IPS-15b (cell line): ENCODE measurements around the gene QTRT2.
A peak's percentile ranks its signal among the peaks of the same experiment; 100 is the strongest.

Source experiments
- H3K27me3 ChIP-seq: one replicate; pipeline ENCODE4 v1.6.1; 2013; ENCODE audit warnings: low read length; ENCODE audit not compliant: control insufficient read depth, insufficient read depth
- H3K36me3 ChIP-seq: one replicate; pipeline ENCODE4 v1.6.1; 2013; ENCODE audit warnings: low read length; ENCODE audit not compliant: control insufficient read depth, insufficient read depth
- H3K4me1 ChIP-seq: one replicate; pipeline ENCODE4 v1.6.1; 2013; ENCODE audit warnings: mild to moderate bottlenecking, low read length; ENCODE audit not compliant: control insufficient read depth, insufficient read depth
- H3K4me3 ChIP-seq: one replicate; pipeline ENCODE4 v1.5.1; 2013; ENCODE audit warnings: low read depth, low read length
- H3K9ac ChIP-seq: one replicate; pipeline ENCODE4 v1.6.1; 2013; ENCODE audit warnings: low read depth, mild to moderate bottlenecking, low read length
- H3K9me3 ChIP-seq: one replicate; pipeline ENCODE4 v1.6.1; 2013; ENCODE audit warnings: mild to moderate bottlenecking, low read length; ENCODE audit not compliant: control insufficient read depth, insufficient read depth

The QTRT2 gene

DNA sequence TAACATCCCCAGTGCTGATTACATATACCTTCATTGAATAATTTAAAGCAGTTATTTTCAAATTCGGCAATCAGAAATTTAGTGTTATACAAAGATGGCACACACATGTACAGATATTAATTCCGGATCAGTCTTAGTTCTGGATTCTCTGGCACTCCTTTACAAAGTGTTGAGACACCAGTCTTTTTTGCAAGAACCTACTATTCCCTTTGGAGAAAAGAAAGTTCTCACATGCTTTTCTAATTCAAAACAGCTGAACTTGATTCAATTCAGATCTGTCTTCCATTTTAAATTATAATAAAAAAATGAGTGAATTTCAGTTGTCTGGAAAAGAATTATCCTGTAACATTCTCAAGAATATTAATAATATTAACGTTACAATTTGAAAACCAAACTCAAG lies 20.6 kb upstream of the QTRT2 start:
- H3K4me3 ChIP-seq: no peak overlapping the region

DNA sequence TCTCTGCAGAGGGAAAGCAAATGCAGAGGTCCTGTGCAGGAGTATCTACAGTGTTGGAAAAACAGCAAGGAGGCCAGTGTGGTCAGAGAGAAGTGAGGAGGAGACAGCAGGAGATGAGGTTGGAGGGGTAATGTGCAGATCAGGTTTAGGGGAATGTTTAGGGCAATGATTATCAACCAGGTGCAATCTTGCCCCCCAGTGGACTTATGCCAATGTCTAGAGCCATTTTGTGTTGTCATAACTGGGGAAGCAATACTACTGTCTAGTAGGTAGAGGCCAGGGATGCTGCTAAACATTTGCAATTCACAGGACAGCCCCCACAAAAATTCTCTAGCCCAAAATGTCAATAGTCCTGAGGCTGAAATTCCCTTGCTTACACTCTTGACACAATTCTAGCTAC lies 13.3 kb upstream of the QTRT2 start:
- Histone ChIP-seq H3K4me3 (no peak overlapping the region), H3K27me3 (no peaks in the 10 kb centered on the region), H3K9ac (no peak overlapping the region), H3K9me3 (no peaks in the 10 kb centered on the region), H3K4me1 (no peaks in the 10 kb centered on the region), H3K36me3 (no peaks in the 10 kb centered on the region)

More for the DNA sequence above, 20.6 kb upstream of the QTRT2 start:
- Histone ChIP-seq H3K9ac (no peak overlapping the region), H3K36me3 (no peaks in the 10 kb centered on the region), H3K4me1 (no peaks in the 10 kb centered on the region), H3K27me3 (no peaks in the 10 kb centered on the region), H3K9me3 (no peaks in the 10 kb centered on the region)

DNA sequence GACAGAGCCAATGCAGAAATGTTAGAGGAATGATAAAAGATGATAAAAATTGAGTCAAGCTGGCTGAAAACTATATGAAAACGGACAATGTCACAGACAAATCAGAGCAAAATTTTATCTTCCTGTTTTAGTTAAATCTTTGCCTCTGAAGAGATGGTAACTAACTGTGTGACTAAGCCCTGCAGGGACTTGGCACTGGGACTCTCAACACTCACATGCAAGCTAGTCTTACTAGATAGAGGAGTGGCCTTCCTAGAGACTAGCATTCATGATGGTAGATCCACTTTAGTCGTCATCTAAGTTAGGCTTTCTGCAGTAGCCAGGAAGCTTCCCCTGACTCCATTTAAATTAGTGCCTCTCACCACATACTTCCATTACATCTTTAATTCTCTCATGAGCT lies 4.3 kb upstream of the QTRT2 start:
- no peaks in the 10 kb centered on the region for H3K9me3 ChIP-seq
- no peaks in the 10 kb centered on the region for H3K4me1 ChIP-seq
- H3K36me3 ChIP-seq: no peaks in the 10 kb centered on the region
- H3K9ac ChIP-seq: no peak overlapping the region
- H3K4me3 ChIP-seq: no peak overlapping the region
- no peaks in the 10 kb centered on the region for H3K27me3 ChIP-seq

DNA sequence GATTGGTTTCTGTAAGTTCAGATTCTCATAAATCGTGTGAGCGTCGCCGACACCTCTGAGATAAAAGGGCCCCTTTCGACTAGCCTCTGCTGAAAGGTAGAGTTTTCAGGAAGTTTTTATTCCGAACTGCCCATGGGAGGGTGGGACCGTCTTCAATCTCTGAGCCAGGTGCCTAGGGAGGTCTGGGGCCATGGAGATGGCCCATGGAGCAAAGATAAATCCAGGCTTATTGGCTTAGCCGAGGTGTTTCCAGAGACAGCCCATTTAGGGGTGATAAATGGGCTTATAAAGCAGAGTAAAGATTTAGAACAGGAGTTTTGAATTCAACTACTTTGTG lies 442 bp downstream of the QTRT2 start:
- H3K4me1 ChIP-seq: peaks cover 3% of the 10 kb centered on the region
- H3K27me3 ChIP-seq: no peaks in the 10 kb centered on the region
- H3K9ac ChIP-seq: peak overlapping the region; percentile 47
- H3K4me3 ChIP-seq: peak overlapping the region; percentile 72
- H3K36me3 ChIP-seq: no peaks in the 10 kb centered on the region
- H3K9me3 ChIP-seq: no peaks in the 10 kb centered on the region

DNA sequence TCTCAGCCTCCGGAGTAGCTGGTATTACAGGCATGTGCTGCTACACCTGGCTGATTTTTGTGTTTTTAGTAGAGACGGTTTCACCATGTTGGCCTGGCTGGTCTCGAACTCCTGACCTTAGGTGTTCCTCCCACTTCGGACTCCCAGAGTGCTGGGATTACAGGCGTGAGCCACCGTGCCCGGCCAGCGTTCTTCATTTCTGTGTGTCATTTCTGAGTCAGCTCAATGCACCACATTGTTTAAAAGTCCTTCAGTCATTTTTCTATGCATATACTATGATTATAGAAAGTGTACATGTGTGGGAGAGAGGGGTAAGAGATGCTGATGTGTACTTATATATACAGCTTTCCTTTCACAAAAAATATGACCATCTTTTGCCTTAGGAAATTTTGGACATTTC lies 2.1 kb downstream of the QTRT2 start:
- Histone ChIP-seq H3K9ac (no peak overlapping the region), H3K36me3 (no peaks in the 10 kb centered on the region), H3K9me3 (no peaks in the 10 kb centered on the region), H3K4me1 (peaks cover 3% of the 10 kb centered on the region), H3K27me3 (no peaks in the 10 kb centered on the region), H3K4me3 (no peak overlapping the region)

DNA sequence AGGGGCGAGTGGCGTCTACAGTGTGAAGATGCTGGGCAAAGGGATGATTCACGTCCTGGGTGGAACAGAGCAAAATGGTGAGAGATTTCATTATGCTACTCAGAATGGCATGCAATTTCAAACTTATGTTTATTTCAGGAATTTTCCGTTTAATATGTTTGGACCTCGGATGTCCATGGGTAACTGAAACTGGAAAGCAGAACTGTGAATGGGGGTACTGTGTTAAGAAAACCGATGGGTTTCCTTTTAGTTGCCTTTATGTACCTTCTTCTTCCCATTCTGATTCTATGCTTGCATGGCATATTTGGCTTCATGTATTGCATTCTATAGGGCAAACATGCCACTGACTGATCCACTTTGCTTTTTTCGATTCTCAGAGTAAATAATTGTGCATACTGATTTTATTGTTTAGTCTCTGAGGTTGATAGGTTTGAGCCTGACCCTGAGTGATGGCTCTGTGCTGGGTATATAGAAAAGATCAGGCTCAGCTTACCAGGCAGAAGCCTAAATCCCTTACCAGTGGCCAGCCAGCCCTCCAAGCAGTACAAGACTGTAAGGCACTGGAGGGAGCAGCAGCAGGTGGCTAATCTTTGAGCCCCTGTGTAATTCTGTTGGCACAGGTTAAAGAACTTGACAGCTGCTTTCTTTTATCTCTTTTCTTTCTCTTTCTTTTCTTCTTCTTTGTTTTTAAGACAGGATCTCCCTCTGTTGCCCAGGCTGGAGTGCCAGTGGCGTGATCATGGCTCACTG lies 4.5 kb downstream of the QTRT2 start:
- Histone ChIP-seq H3K4me1 (peaks cover 3% of the 10 kb centered on the region), H3K4me3 (no peak overlapping the region), H3K27me3 (no peaks in the 10 kb centered on the region), H3K9me3 (no peaks in the 10 kb centered on the region), H3K36me3 (no peaks in the 10 kb centered on the region), H3K9ac (no peak overlapping the region)

DNA sequence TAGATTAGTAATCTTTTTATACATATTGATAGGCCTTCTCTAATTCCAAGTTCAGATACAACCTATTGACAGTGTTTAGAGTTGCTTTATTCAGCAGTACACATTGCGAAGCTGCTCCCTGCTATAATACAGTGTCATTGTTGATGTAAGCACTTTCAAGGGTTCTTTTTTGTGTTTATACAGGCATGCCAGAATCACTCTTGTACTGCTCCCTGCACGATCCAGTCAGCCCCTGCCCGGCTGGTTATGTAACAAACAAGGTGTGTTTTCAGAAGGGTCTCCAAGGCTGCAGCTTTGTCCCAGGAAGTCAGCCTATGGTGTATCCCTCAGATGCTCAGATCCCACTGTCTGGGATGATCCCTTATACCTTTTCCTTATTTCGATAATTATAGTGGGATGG lies 11.3 kb downstream of the QTRT2 start:
- no peaks in the 10 kb centered on the region for H3K4me1 ChIP-seq
- H3K9me3 ChIP-seq: no peaks in the 10 kb centered on the region
- H3K27me3 ChIP-seq: no peaks in the 10 kb centered on the region
- no peak overlapping the region for H3K4me3 ChIP-seq
- H3K36me3 ChIP-seq: peaks cover 28% of the 10 kb centered on the region
- no peak overlapping the region for H3K9ac ChIP-seq

DNA sequence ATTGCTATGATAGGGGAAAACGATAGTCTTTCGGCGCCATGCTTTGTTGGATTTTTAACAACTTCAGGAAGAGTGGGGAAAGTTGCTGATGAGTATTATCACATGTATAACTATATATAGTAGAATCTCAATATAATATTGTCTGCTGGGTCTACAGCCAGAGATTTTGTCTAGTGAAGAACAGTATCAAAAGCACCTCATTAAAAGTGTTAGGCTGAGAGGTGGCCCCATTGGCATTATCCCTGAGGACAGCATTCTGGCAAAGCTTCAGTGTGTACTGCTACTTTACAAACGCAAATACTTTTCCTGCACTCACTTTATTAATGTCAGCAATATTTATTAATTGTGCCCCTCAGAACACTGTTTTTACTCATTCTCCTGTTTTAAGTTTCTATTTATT lies 11.8 kb downstream of the QTRT2 start:
- peaks cover 28% of the 10 kb centered on the region for H3K36me3 ChIP-seq
- H3K27me3 ChIP-seq: no peaks in the 10 kb centered on the region
- H3K4me3 ChIP-seq: no peak overlapping the region
- no peak overlapping the region for H3K9ac ChIP-seq
- H3K9me3 ChIP-seq: no peaks in the 10 kb centered on the region
- H3K4me1 ChIP-seq: no peaks in the 10 kb centered on the region

DNA sequence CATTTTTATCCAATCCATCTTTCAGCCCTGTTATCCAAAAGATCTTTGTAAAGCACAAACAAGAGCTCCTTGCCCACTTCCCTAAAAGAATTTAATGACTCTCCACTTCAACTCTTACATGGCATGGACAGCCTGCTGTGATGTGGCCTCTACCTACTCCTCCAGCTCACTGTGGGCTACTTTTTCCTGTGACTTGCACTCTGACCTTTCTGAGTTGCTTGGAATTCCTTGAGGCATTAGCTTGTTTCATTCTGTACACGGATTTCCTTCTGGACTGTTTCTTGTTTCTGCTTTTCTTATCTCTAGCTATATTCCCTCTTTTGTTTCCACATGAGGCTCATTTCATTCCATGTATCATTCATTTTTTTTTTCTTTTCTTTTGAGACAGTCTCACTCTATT lies 15.2 kb downstream of the QTRT2 start:
- Histone ChIP-seq H3K4me1 (no peaks in the 10 kb centered on the region), H3K4me3 (no peak overlapping the region), H3K36me3 (peaks cover 48% of the 10 kb centered on the region), H3K9me3 (no peaks in the 10 kb centered on the region), H3K27me3 (no peaks in the 10 kb centered on the region), H3K9ac (no peak overlapping the region)

DNA sequence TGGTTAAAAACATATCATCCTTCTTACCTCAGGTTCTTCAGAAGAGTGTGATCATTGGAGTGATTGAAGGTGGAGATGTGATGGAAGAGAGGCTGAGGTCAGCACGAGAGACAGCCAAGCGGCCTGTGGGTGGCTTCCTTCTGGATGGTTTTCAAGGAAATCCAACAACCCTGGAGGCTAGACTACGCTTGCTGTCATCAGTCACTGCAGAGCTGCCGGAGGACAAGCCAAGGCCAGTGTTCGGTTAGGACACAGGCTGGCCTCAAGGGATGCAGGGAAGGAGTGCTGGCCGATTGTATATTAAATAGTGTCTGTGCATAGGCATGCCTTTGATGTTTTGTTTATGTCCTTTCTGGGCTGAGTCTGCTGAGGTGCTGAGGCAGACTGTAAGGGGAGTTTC lies 20.2 kb downstream of the QTRT2 start:
- H3K4me3 ChIP-seq: no peak overlapping the region
- no peak overlapping the region for H3K9ac ChIP-seq
- H3K36me3 ChIP-seq: peaks cover 41% of the 10 kb centered on the region
- H3K4me1 ChIP-seq: no peaks in the 10 kb centered on the region
- no peaks in the 10 kb centered on the region for H3K9me3 ChIP-seq
- H3K27me3 ChIP-seq: no peaks in the 10 kb centered on the region

DNA sequence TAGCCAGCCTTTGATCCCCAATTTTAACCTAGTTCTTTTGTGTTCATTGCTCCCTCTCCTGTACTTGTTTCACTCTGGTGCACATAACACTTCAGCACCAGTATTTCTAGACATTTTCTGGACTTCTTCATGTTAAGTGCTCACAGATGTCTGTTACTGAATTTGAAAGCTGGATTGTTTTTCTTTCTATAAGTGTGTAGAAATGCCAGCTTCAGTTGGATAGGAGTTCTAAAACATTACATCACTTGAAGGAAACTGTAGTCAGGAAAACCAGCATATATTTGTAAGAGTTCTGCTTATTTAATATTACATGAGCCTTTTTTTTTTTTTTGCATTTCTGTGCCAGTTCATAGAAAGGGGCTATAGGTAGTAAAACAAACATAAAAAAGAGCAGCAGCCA lies 21.6 kb downstream of the QTRT2 start:
- no peak overlapping the region for H3K9ac ChIP-seq
- H3K9me3 ChIP-seq: no peaks in the 10 kb centered on the region
- no peaks in the 10 kb centered on the region for H3K27me3 ChIP-seq
- no peak overlapping the region for H3K4me3 ChIP-seq
- H3K36me3 ChIP-seq: peaks cover 31% of the 10 kb centered on the region
- no peaks in the 10 kb centered on the region for H3K4me1 ChIP-seq

DNA sequence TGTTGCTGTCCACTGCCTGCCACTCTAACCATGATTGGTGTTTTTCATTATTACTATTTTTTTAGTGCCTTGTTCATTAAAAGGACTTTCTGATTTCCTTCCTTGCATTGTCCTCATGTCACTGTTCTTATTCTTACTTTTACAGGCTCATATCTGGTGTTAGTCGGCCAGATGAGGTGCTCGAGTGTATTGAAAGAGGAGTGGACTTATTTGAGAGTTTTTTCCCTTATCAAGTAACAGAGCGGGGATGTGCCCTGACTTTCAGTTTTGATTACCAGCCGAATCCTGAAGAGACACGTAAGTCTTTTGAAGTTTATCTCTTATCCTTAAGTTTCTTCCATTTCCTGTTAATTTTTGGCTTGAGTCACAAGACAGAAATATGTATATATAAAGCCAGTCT lies 23.2 kb downstream of the QTRT2 start:
- Histone ChIP-seq H3K4me1 (no peaks in the 10 kb centered on the region), H3K9ac (no peak overlapping the region), H3K36me3 (peaks cover 23% of the 10 kb centered on the region), H3K9me3 (no peaks in the 10 kb centered on the region), H3K27me3 (no peaks in the 10 kb centered on the region), H3K4me3 (no peak overlapping the region)
